GM12878 (cell line): ENCODE data around the gene KRT4. TPM values are rescaled to one million over a fixed set of nuclear protein-coding genes. Genes with fewer than 3 reads are reported as not detected.

ENCODE experiments used
- ATAC-seq: fragments of 200-7000 bp; cut with Tn5 transposase; 3 replicates; pipeline ENCODE4 v1.9.1; 2020; ENCODE audit warnings: mild to moderate bottlenecking, moderate library complexity
- BruUV-seq: library from RNA; stranded (reverse); fragments of 400-500 nt; replicated peaks from 2 replicates; lab custom pipeline; 2021; lab: Mats Ljungman, UMichigan
- CTCF ChIA-PET: fragments of 300-600 bp; sonication (Branson Sonifier 250); formaldehyde crosslinking; extraction: SDS; loops from one replicate; lab custom pipeline; 2021; ENCODE audit warnings: inconsistent platforms; lab: Yijun Ruan, JAX
- POLR2A ChIA-PET: fragments of 350-600 bp; formaldehyde crosslinking; extraction: SDS; loops from one replicate; lab custom pipeline; 2021; ENCODE audit warnings: inconsistent platforms; lab: Charles Lee
- RAD21 ChIA-PET: fragments of 300-600 bp; sonication (Branson Sonifier 250); formaldehyde crosslinking; loops from one replicate; lab custom pipeline; 2023; ENCODE audit warnings: antibody characterized with exemption; ENCODE audit not compliant: unreplicated experiment; lab: Charles Lee
- SMC1A ChIA-PET: fragments of 300-600 bp; sonication (Branson Sonifier 250); formaldehyde crosslinking; loops from one replicate; lab custom pipeline; 2023; ENCODE audit not compliant: unreplicated experiment, uncharacterized antibody; lab: Charles Lee
- DNase-seq: peaks from one replicate; pipeline ENCODE4 v3.0.0-alpha.2; 2011; ENCODE audit warnings: low read depth, low spot score
- FAIRE-seq: peaks from 3 replicates; lab custom pipeline; 2011; peaks lifted over from hg19 to GRCh38; lab: Jason Lieb, UNC
- H2AFZ ChIP-seq: 2 replicates; pipeline ENCODE4 v1.6.0; 2011; ENCODE audit warnings: low read depth, low read length, control low read depth; ENCODE audit not compliant: control insufficient read depth
- H3K27ac ChIP-seq: 2 replicates; pipeline ENCODE4 v1.5.1; 2011; ENCODE audit warnings: control low read depth; ENCODE audit not compliant: control insufficient read depth, insufficient read depth
- H3K27me3 ChIP-seq, 2 experiments: replicated peaks in 1 of 2; 2 replicates each; pipeline versions ENCODE4 v1.6.0 to v1.6.1; 2011; ENCODE audit warnings: low read length in 1 of 2; ENCODE audit not compliant: control insufficient read depth in 2 of 2, insufficient read depth in 2 of 2
- H3K36me3 ChIP-seq, 2 experiments: 2 replicates each; pipeline ENCODE4 v1.5.1; 2011; ENCODE audit warnings: low read length in 1 of 2; ENCODE audit not compliant: control insufficient read depth in 2 of 2, insufficient read depth in 2 of 2
- H3K4me1 ChIP-seq: 2 replicates; pipeline ENCODE4 v1.6.1; 2011; ENCODE audit warnings: mild to moderate bottlenecking, low read length, moderate library complexity, mixed read lengths; ENCODE audit not compliant: control insufficient read depth, insufficient read depth
- H3K4me2 ChIP-seq: 2 replicates; pipeline ENCODE4 v1.6.0; 2011; ENCODE audit warnings: control low read depth; ENCODE audit not compliant: control insufficient read depth, insufficient read depth
- H3K4me3 ChIP-seq: fragments of 200-600 bp; sonication (generic); 2 replicates; pipeline ENCODE4 v1.5.1; 2016
- H3K79me2 ChIP-seq: 2 replicates; pipeline ENCODE4 v1.6.0; 2011; ENCODE audit warnings: low read length; ENCODE audit not compliant: control insufficient read depth, insufficient read depth
- H3K9ac ChIP-seq: 2 replicates; pipeline ENCODE4 v1.8.0; 2011; ENCODE audit warnings: low read length, control low read depth, mixed read lengths; ENCODE audit not compliant: control insufficient read depth, insufficient read depth
- H3K9me3 ChIP-seq: replicated peaks from 3 replicates; pipeline ENCODE4 v1.5.1; 2011; ENCODE audit warnings: mild to moderate bottlenecking, low read length; ENCODE audit not compliant: control insufficient read depth, insufficient read depth
- H4K20me1 ChIP-seq: 2 replicates; pipeline ENCODE4 v1.6.0; 2011; ENCODE audit not compliant: control insufficient read depth, insufficient read depth
- NFXL1 ChIP-seq: fragments of 450-650 bp; IDR thresholded peaks from 2 replicates; pipeline ENCODE4 v1.6.1; 2017; ENCODE audit warnings: antibody characterized with exemption, mild to moderate bottlenecking, borderline replicate concordance
- TCF7 ChIP-seq: IDR thresholded peaks from 2 replicates; pipeline ENCODE4 v1.6.1; 2014; ENCODE audit warnings: antibody characterized with exemption, borderline replicate concordance
- in situ Hi-C: fragments of 300-500 bp; cut with MboI; formaldehyde crosslinking; loops from 9 replicates; pipeline ENCODE4 v1.14.3; 2018; ENCODE audit warnings: mixed read lengths
- intact Hi-C: fragments of 100-400 bp; cut with micrococcal nuclease; formaldehyde crosslinking; loops from one replicate; pipeline ENCODE4 v1.14.2; 2022; ENCODE audit not compliant: unreplicated experiment
- polyA plus RNA-seq, 11 experiments: library from polyadenylated mRNA; depleted of rRNA in 4 of 11; unstranded in 6 of 11; stranded (reverse) in 5 of 11; fragments of >200 nt; fragmentation: Nextera tagmentation in 4 of 11; fragmentation: Illumina TruSeq in 1 of 11; extraction: Ambion mirVana in 4 of 11; extraction: Trizol in 1 of 11; gene quantifications; 1 replicate in 1 of 11; 2 replicates in 10 of 11; pipeline versions ENCODE4 v1.2.1 to v1.2.3, GENCODE V29; 2011 to 2016; ENCODE audit warnings: inconsistent platforms in 2 of 11, missing spikeins in 2 of 11, low read depth in 1 of 11
- total RNA-seq, 4 experiments: library from RNA; depleted of rRNA in 3 of 4; stranded (reverse); fragments of >200 nt in 3 of 4; fragmentation: Illumina TruSeq in 1 of 4; extraction: Trizol in 1 of 4; gene quantifications; 2 replicates each; pipeline versions ENCODE4 v1.2.1 to v1.2.3, GENCODE V29; 2013 to 2021
- TF ChIP-seq, protein P1 (sequence below): fragments of 450-650 bp; conservative IDR thresholded peaks from 2 replicates; pipeline ENCODE4 v1.6.1; 2017; ENCODE audit warnings: mild to moderate bottlenecking, moderate library complexity
- TF ChIP-seq, protein P2 (sequence below): fragments of 450-650 bp; IDR thresholded peaks from 2 replicates; pipeline ENCODE4 v1.6.1; 2017; ENCODE audit warnings: low read depth, mild to moderate bottlenecking, moderate library complexity
- TF ChIP-seq, protein P3 (sequence below): IDR thresholded peaks from 2 replicates; pipeline ENCODE4 v1.6.1; 2011; ENCODE audit warnings: borderline replicate concordance, low read depth, mild to moderate bottlenecking, moderate library complexity, low read length; ENCODE audit not compliant: insufficient read depth, poor library complexity, severe bottlenecking
- TF ChIP-seq, protein P4 (sequence below): IDR thresholded peaks from 2 replicates; pipeline ENCODE4 v1.6.1; 2012; ENCODE audit warnings: improper control_type of control experiment, low read depth, low read length; ENCODE audit not compliant: insufficient replicate concordance
- TF ChIP-seq, protein P5 (sequence below): fragments of 450-650 bp; IDR thresholded peaks from 2 replicates; pipeline ENCODE4 v1.6.1; 2018; ENCODE audit warnings: borderline replicate concordance, mild to moderate bottlenecking; ENCODE audit not compliant: partially characterized antibody

The KRT4 gene
- total and polyA plus RNA-seq, 10 of the 15 experiments (the other 5 are each of a cell fraction or from before 2014, with no cell fraction given): not detected

DNA sequence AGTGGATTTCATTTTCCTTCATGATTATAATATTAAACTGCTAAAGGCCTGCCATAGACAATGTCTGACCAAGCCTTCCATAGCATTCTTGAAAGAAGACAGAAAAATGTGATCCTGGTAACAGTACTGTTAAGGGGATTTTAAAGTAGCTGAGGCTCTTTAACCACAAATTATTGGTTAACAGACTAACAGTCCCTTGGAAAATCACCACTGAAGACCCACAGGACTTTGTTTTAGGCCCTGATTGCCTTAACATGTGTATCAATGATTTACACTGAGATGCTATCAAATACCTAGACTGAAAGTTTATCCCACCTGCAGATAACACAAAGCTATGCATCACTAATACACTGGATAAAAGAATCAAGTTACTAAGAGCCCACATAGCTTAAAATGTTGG lies 14.2 kb upstream of the KRT4 start:
- H3K9ac ChIP-seq: no peak overlapping the region
- H3K36me3 ChIP-seq: no peaks in the 10 kb centered on the region
- H3K4me1 ChIP-seq: no peaks in the 10 kb centered on the region
- no peaks in the 10 kb centered on the region for H4K20me1 ChIP-seq
- ATAC-seq (no peak), FAIRE-seq (no peak), DNase-seq (no peak)
- H3K79me2 ChIP-seq: no peaks in the 10 kb centered on the region
- BruUV-seq: no TSS peak
- no peaks in the 10 kb centered on the region for H3K9me3 ChIP-seq
- peaks cover 0 to 5% of the 10 kb centered on the region in 2 experiments; a peak in 2 of 4 replicates for H3K27me3 ChIP-seq
- H3K4me3 ChIP-seq: no peak overlapping the region
- ChIA-PET RAD21 (no interaction called here), SMC1A (interaction anchor here (1.0 kb wide), 1 partner anchor 52 kb away, joined by 3 read pairs; no protein-coding TSS in a partner anchor), CTCF (no interaction called here), POLR2A (no interaction called here)
- H3K27ac ChIP-seq: no peak overlapping the region
- intact Hi-C loops (no loop called here), in situ Hi-C loops (no loop called here)
- H3K4me2 ChIP-seq: no peak overlapping the region
- no peak overlapping the region for H2AFZ ChIP-seq
- TF ChIP-seq, protein P1, sequence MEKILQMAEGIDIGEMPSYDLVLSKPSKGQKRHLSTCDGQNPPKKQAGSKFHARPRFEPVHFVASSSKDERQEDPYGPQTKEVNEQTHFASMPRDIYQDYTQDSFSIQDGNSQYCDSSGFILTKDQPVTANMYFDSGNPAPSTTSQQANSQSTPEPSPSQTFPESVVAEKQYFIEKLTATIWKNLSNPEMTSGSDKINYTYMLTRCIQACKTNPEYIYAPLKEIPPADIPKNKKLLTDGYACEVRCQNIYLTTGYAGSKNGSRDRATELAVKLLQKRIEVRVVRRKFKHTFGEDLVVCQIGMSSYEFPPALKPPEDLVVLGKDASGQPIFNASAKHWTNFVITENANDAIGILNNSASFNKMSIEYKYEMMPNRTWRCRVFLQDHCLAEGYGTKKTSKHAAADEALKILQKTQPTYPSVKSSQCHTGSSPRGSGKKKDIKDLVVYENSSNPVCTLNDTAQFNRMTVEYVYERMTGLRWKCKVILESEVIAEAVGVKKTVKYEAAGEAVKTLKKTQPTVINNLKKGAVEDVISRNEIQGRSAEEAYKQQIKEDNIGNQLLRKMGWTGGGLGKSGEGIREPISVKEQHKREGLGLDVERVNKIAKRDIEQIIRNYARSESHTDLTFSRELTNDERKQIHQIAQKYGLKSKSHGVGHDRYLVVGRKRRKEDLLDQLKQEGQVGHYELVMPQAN: no peak
- TF ChIP-seq, protein P2, sequence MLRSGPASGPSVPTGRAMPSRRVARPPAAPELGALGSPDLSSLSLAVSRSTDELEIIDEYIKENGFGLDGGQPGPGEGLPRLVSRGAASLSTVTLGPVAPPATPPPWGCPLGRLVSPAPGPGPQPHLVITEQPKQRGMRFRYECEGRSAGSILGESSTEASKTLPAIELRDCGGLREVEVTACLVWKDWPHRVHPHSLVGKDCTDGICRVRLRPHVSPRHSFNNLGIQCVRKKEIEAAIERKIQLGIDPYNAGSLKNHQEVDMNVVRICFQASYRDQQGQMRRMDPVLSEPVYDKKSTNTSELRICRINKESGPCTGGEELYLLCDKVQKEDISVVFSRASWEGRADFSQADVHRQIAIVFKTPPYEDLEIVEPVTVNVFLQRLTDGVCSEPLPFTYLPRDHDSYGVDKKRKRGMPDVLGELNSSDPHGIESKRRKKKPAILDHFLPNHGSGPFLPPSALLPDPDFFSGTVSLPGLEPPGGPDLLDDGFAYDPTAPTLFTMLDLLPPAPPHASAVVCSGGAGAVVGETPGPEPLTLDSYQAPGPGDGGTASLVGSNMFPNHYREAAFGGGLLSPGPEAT: no peak
- TF ChIP-seq, protein P3, sequence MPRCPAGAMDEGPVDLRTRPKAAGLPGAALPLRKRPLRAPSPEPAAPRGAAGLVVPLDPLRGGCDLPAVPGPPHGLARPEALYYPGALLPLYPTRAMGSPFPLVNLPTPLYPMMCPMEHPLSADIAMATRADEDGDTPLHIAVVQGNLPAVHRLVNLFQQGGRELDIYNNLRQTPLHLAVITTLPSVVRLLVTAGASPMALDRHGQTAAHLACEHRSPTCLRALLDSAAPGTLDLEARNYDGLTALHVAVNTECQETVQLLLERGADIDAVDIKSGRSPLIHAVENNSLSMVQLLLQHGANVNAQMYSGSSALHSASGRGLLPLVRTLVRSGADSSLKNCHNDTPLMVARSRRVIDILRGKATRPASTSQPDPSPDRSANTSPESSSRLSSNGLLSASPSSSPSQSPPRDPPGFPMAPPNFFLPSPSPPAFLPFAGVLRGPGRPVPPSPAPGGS: no peak
- TF ChIP-seq, protein P4, sequence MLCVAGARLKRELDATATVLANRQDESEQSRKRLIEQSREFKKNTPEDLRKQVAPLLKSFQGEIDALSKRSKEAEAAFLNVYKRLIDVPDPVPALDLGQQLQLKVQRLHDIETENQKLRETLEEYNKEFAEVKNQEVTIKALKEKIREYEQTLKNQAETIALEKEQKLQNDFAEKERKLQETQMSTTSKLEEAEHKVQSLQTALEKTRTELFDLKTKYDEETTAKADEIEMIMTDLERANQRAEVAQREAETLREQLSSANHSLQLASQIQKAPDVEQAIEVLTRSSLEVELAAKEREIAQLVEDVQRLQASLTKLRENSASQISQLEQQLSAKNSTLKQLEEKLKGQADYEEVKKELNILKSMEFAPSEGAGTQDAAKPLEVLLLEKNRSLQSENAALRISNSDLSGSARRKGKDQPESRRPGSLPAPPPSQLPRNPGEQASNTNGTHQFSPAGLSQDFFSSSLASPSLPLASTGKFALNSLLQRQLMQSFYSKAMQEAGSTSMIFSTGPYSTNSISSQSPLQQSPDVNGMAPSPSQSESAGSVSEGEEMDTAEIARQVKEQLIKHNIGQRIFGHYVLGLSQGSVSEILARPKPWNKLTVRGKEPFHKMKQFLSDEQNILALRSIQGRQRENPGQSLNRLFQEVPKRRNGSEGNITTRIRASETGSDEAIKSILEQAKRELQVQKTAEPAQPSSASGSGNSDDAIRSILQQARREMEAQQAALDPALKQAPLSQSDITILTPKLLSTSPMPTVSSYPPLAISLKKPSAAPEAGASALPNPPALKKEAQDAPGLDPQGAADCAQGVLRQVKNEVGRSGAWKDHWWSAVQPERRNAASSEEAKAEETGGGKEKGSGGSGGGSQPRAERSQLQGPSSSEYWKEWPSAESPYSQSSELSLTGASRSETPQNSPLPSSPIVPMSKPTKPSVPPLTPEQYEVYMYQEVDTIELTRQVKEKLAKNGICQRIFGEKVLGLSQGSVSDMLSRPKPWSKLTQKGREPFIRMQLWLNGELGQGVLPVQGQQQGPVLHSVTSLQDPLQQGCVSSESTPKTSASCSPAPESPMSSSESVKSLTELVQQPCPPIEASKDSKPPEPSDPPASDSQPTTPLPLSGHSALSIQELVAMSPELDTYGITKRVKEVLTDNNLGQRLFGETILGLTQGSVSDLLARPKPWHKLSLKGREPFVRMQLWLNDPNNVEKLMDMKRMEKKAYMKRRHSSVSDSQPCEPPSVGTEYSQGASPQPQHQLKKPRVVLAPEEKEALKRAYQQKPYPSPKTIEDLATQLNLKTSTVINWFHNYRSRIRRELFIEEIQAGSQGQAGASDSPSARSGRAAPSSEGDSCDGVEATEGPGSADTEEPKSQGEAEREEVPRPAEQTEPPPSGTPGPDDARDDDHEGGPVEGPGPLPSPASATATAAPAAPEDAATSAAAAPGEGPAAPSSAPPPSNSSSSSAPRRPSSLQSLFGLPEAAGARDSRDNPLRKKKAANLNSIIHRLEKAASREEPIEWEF: no peak
- TF ChIP-seq, protein P5, sequence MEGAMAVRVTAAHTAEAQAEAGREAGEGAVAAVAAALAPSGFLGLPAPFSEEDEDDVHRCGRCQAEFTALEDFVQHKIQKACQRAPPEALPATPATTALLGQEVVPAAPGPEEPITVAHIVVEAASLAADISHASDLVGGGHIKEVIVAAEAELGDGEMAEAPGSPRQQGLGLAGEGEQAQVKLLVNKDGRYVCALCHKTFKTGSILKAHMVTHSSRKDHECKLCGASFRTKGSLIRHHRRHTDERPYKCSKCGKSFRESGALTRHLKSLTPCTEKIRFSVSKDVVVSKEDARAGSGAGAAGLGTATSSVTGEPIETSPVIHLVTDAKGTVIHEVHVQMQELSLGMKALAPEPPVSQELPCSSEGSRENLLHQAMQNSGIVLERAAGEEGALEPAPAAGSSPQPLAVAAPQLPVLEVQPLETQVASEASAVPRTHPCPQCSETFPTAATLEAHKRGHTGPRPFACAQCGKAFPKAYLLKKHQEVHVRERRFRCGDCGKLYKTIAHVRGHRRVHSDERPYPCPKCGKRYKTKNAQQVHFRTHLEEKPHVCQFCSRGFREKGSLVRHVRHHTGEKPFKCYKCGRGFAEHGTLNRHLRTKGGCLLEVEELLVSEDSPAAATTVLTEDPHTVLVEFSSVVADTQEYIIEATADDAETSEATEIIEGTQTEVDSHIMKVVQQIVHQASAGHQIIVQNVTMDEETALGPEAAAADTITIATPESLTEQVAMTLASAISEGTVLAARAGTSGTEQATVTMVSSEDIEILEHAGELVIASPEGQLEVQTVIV: no peak
- no peak for TF ChIP-seq TCF7
- no peak for TF ChIP-seq NFXL1
